ENCODE data around the gene B3GAT1.

GRCh38 chr11:134395002-134395401 lies 17.0 kb downstream of the B3GAT1 start:
- TF ChIP-seq SP1 (IDR thresholded peaks at IDR 0.05) (no peak), NFRKB (IDR thresholded peaks at IDR 0.05) (no peak), FOXM1 (IDR thresholded peaks at IDR 0.05; ENCODE audit: borderline replicate concordance) (no peak)

Data from HEK293T (cell line).